LNCaP clone FGC (cell line): ENCODE results near the gene GALNT1.

ENCODE experiments used
- DNase-seq: peaks from one replicate; pipeline ENCODE4 v3.0.0-alpha.2; 2011; ENCODE audit warnings: low read depth
- H3K4me3 ChIP-seq: 2 replicates; pipeline ENCODE4 v1.5.1; 2011; ENCODE audit warnings: mild to moderate bottlenecking, low read depth, low read length, control low read depth
- TF ChIP-seq, protein P1 (sequence below): IDR thresholded peaks from 2 replicates; pipeline ENCODE4 v1.5.1; 2012; ENCODE audit warnings: mild to moderate bottlenecking; ENCODE audit not compliant: control insufficient read depth, insufficient read depth; ENCODE audit errors: extremely low read depth

GALNT1 gene

GRCh38 chr18:35641916-35642315 lies 60.4 kb downstream of the GALNT1 start:
- DNase-seq = no peak
- no peak overlapping the region for H3K4me3 ChIP-seq
- TF ChIP-seq, protein P1, sequence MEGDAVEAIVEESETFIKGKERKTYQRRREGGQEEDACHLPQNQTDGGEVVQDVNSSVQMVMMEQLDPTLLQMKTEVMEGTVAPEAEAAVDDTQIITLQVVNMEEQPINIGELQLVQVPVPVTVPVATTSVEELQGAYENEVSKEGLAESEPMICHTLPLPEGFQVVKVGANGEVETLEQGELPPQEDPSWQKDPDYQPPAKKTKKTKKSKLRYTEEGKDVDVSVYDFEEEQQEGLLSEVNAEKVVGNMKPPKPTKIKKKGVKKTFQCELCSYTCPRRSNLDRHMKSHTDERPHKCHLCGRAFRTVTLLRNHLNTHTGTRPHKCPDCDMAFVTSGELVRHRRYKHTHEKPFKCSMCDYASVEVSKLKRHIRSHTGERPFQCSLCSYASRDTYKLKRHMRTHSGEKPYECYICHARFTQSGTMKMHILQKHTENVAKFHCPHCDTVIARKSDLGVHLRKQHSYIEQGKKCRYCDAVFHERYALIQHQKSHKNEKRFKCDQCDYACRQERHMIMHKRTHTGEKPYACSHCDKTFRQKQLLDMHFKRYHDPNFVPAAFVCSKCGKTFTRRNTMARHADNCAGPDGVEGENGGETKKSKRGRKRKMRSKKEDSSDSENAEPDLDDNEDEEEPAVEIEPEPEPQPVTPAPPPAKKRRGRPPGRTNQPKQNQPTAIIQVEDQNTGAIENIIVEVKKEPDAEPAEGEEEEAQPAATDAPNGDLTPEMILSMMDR = no peak

GRCh38 chr18:35642802-35643201 lies 61.3 kb downstream of the GALNT1 start:
- DNase-seq = no peak
- no peak overlapping the region for H3K4me3 ChIP-seq
- TF ChIP-seq, protein P1 = no peak

DNA sequence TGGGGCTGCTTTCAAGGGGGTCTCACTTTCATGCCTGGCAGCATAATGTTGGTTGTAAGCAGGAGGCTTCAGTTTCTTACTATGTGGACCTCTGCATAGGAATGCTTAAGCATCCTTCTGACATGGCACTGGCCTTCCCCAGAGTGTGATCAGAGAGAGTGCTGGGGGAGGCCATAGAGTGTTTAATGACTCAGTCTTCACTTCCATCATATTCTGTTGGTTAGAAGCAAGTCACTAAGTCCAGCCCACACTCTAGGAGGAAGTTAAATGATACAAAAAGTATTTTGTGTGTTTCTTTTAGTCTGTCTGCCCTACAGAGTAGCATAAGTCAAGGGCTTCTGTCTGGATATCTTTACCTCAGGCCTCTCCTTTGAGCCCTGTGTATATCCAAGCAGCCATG lies 64.9 kb downstream of the GALNT1 start:
- no peak for DNase-seq

DNA sequence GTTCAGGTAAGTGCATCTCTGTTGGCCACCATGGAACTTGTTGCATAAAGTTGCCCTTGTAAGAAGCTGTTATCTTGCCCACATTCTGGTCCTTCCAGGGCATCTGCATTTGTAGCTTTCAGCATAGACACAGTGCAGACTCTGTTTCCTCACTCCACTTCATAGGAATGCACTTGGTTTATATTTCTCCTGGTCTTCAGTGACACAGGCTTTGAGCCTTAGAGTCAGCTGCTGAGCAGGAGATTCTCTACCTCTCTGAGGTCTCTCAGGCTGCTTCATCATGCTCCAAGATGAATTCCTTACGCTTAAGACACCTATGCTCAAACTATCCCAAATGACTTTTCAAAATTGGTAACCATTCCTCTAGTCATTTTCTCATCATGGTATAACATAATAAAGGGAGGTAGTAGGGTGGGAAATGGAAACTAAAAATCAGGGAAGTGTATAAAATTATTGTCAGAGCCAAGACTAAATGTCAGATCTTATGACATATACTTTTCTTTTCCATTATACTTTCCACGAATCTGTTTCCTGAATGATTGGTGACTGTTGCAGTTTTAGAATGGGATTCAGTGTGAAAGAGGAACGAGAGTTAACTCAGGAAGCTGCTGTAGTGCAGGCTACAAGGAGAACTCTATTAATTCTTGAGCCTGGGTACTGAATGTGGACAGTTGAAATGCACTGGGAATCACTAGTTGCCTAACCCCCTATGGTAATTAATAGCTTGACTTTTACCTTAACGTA lies 72.0 kb downstream of the GALNT1 start:
- no peak for DNase-seq
- no peak overlapping the region for H3K4me3 ChIP-seq

More for the DNA sequence above, 64.9 kb downstream of the GALNT1 start:
- no peak overlapping the region for H3K4me3 ChIP-seq
- TF ChIP-seq, protein P1 = no peak

GRCh38 chr18:35658112-35658511 lies 76.6 kb downstream of the GALNT1 start:
- no peak for DNase-seq
- H3K4me3 ChIP-seq = no peak overlapping the region
- TF ChIP-seq, protein P1 = no peak

More for the DNA sequence above, 72.0 kb downstream of the GALNT1 start:
- TF ChIP-seq, protein P1 = no peak

GRCh38 chr18:35661483-35662146 lies 80.1 kb downstream of the GALNT1 start:
- DNase-seq = no peak
- TF ChIP-seq, protein P1 = peak; percentile 49
- no peak overlapping the region for H3K4me3 ChIP-seq
